HepG2 (cell line): ENCODE data around the gene CTIF. TPM values are rescaled to one million over a fixed set of nuclear protein-coding genes. Genes with fewer than 3 reads are reported as not detected.

Source experiments
- ATAC-seq: fragments of 200-7000 bp; cut with Tn5 transposase; 3 replicates; pipeline ENCODE4 v1.9.1; 2020; ENCODE audit warnings: mild to moderate bottlenecking, moderate library complexity
- BruUV-seq: library from RNA; stranded (reverse); fragments of 400-500 nt; replicated peaks from 2 replicates; lab custom pipeline; 2021; lab: Mats Ljungman, UMichigan
- CTCF ChIA-PET: fragments of 300-600 bp; formaldehyde crosslinking; extraction: SDS; loops from one replicate; lab custom pipeline; 2021; ENCODE audit warnings: low total read pairs, inconsistent platforms, low intra/inter-chr PET ratio; lab: Yijun Ruan, JAX
- POLR2A ChIA-PET: fragments of 350-600 bp; sonication (Branson Sonifier 250); formaldehyde crosslinking; loops from one replicate; lab custom pipeline; 2020; ENCODE audit warnings: antibody characterized with exemption, inconsistent platforms; lab: Yijun Ruan, JAX
- DNase-seq: peaks from one replicate; pipeline ENCODE4 v3.0.0-alpha.2; 2015; ENCODE audit warnings: low spot score
- FAIRE-seq: peaks from 3 replicates; lab custom pipeline; 2011; peaks lifted over from hg19 to GRCh38; lab: Jason Lieb, UNC
- H2AFZ ChIP-seq: one replicate; pipeline ENCODE4 v1.6.1; 2011; ENCODE audit warnings: low read length, inconsistent platforms
- H3K27ac ChIP-seq: fragments of 300-600 bp; 3 replicates; pipeline ENCODE4 v1.8.0; 2011; ENCODE audit warnings: mixed run types, mild to moderate bottlenecking, mixed read lengths, low read length, inconsistent platforms; ENCODE audit not compliant: insufficient read depth; ENCODE audit errors: extremely low read length
- H3K27me3 ChIP-seq, 2 experiments: fragments of 200-600 bp in 1 of 2; 2 replicates in 1 of 2; 3 replicates in 1 of 2; pipeline versions ENCODE4 v1.6.0 to v1.8.0; 2011; ENCODE audit warnings: low read length in 2 of 2, mild to moderate bottlenecking in 2 of 2, moderate library complexity in 2 of 2, inconsistent platforms in 1 of 2; ENCODE audit not compliant: insufficient read depth in 2 of 2, control insufficient read depth in 1 of 2
- H3K36me3 ChIP-seq, 2 experiments: fragments of 200-600 bp in 1 of 2; replicated peaks in 1 of 2; 2 replicates in 1 of 2; 3 replicates in 1 of 2; pipeline versions ENCODE4 v1.5.1 to v1.8.0; 2011; ENCODE audit warnings: low read length in 2 of 2, inconsistent platforms in 1 of 2; ENCODE audit not compliant: insufficient read depth in 2 of 2, control insufficient read depth in 1 of 2
- H3K4me1 ChIP-seq: 2 replicates; pipeline ENCODE4 v1.5.1; 2012; ENCODE audit warnings: low read length, inconsistent platforms; ENCODE audit not compliant: insufficient read depth
- H3K4me2 ChIP-seq: 2 replicates; pipeline ENCODE4 v1.6.0; 2011; ENCODE audit warnings: low read depth, low read length, inconsistent platforms
- H3K4me3 ChIP-seq, 3 experiments: fragments of 200-600 bp in 1 of 3; sonication (generic), shearing (Covaris generic) in 1 of 3; replicated peaks in 1 of 3; 2 replicates each; pipeline ENCODE4 v1.5.1; 2011 to 2016; ENCODE audit warnings: low read length in 3 of 3, inconsistent platforms in 2 of 3, low read depth in 2 of 3, mild to moderate bottlenecking in 2 of 3, control low read depth in 1 of 3, mixed read lengths in 1 of 3; ENCODE audit not compliant: insufficient read depth in 1 of 3
- H3K79me2 ChIP-seq: one replicate; pipeline ENCODE4 v1.6.1; 2011; ENCODE audit warnings: low read length, inconsistent platforms; ENCODE audit not compliant: insufficient read depth
- H3K9ac ChIP-seq: 2 replicates; pipeline ENCODE4 v1.6.0; 2011; ENCODE audit warnings: mild to moderate bottlenecking, low read depth, low read length, inconsistent platforms; ENCODE audit not compliant: insufficient read depth
- H3K9me3 ChIP-seq: 2 replicates; pipeline ENCODE4 v1.5.1; 2012; ENCODE audit warnings: mild to moderate bottlenecking, low read length
- H4K20me1 ChIP-seq: 2 replicates; pipeline ENCODE4 v1.6.0; 2011; ENCODE audit warnings: inconsistent platforms, mild to moderate bottlenecking, low read length, moderate library complexity; ENCODE audit not compliant: insufficient read depth
- ELF1 ChIP-seq: sonication (generic); formaldehyde crosslinking; IDR thresholded peaks from 2 replicates; pipeline ENCODE4 v1.4.0; 2020; ENCODE audit warnings: missing genetic modification reagents
- HBP1 ChIP-seq: IDR thresholded peaks from 2 replicates; pipeline ENCODE4 v1.6.1; 2016; ENCODE audit warnings: low read depth, control low read depth
- KDM5B ChIP-seq: sonication (generic); formaldehyde crosslinking; IDR thresholded peaks from 2 replicates; pipeline ENCODE4 v1.4.0; 2020; ENCODE audit warnings: missing genetic modification reagents, mild to moderate bottlenecking, borderline replicate concordance
- PCBP2 ChIP-seq: fragments of 200-400 bp; formaldehyde crosslinking; optimal IDR thresholded peaks from 2 replicates; pipeline ENCODE3; 2018; ENCODE audit warnings: low read length, low read depth; ENCODE audit not compliant: poor library complexity, severe bottlenecking
- RAD51 ChIP-seq: fragments of 450-650 bp; IDR thresholded peaks from 2 replicates; pipeline ENCODE4 v1.6.1; 2016; ENCODE audit warnings: borderline replicate concordance
- XRCC5 ChIP-seq: fragments of 200-400 bp; formaldehyde crosslinking; optimal IDR thresholded peaks from 2 replicates; pipeline ENCODE3; 2017; ENCODE audit warnings: mild to moderate bottlenecking, low read length
- ZNF10 ChIP-seq: sonication (generic); formaldehyde crosslinking; IDR thresholded peaks from 2 replicates; pipeline ENCODE4 v1.4.0; 2020; ENCODE audit warnings: mild to moderate bottlenecking, low read depth, missing genetic modification reagents, borderline replicate concordance
- ZNF20 ChIP-seq: sonication (generic); formaldehyde crosslinking; IDR thresholded peaks from 2 replicates; pipeline ENCODE4 v1.4.0; 2020; ENCODE audit warnings: mild to moderate bottlenecking, moderate library complexity, missing genetic modification reagents
- ZNF501 ChIP-seq: sonication (generic); formaldehyde crosslinking; IDR thresholded peaks from 2 replicates; pipeline ENCODE4 v1.5.1; 2020; ENCODE audit warnings: mild to moderate bottlenecking, moderate library complexity, missing genetic modification reagents
- ZSCAN21 ChIP-seq: sonication (generic); formaldehyde crosslinking; IDR thresholded peaks from 2 replicates; pipeline ENCODE4 v1.8.0; 2022; ENCODE audit warnings: mild to moderate bottlenecking, missing genetic modification reagents, moderate library complexity, borderline replicate concordance
- WGBS: methylation state at CpG from one replicate; pipeline ENCODE4 v1.1.6; 2017; ENCODE audit warnings: low lambda C conversion rate; 5-methylcytosine and 5-hydroxymethylcytosine counted together
- in situ Hi-C: cut with HindIII; loops from 2 replicates; pipeline ENCODE4 v1.10.0; 2017; ENCODE audit warnings: low pct_unique_long_range_greater_than_20kb; ENCODE audit not compliant: extremely low pct_ligation_motif_present
- intact Hi-C: fragments of 100-400 bp; cut with micrococcal nuclease; formaldehyde crosslinking; loops from one replicate; pipeline ENCODE4 v1.10.0; 2022; ENCODE audit not compliant: unreplicated experiment
- polyA plus RNA-seq, 8 experiments: library from polyadenylated mRNA; depleted of rRNA in 3 of 8; stranded (reverse) in 7 of 8; unstranded in 1 of 8; fragments of >200 nt; fragmentation: Illumina TruSeq in 4 of 8; extraction: Trizol in 4 of 8; gene quantifications; 2 replicates each; pipeline versions ENCODE4 v1.2.1 to v1.2.3, GENCODE V29; 2011 to 2016; ENCODE audit warnings: low read depth in 4 of 8, missing spikeins in 1 of 8, mixed read lengths in 1 of 8; ENCODE audit not compliant: insufficient read depth in 1 of 8
- total RNA-seq, 5 experiments: library from RNA; depleted of rRNA; stranded (reverse); fragments of >200 nt; fragmentation: Illumina TruSeq; extraction: Trizol; gene quantifications; 2 replicates each; pipeline ENCODE4 v1.2.3, GENCODE V29; 2016; ENCODE audit warnings: low read depth in 1 of 5
- TF ChIP-seq, protein P1 (sequence below): sonication (generic); formaldehyde crosslinking; IDR thresholded peaks from 2 replicates; pipeline ENCODE4 v1.5.1; 2020; ENCODE audit warnings: mild to moderate bottlenecking, missing genetic modification reagents
- TF ChIP-seq, protein P2 (sequence below): sonication (generic); formaldehyde crosslinking; IDR thresholded peaks from 2 replicates; pipeline ENCODE4 v1.8.0; 2023; ENCODE audit warnings: mild to moderate bottlenecking, missing genetic modification reagents
- TF ChIP-seq, protein P3 (sequence below): sonication (generic); formaldehyde crosslinking; IDR thresholded peaks from 2 replicates; pipeline ENCODE4 v1.4.0; 2020; ENCODE audit warnings: missing genetic modification reagents
- TF ChIP-seq, protein P4 (sequence below): conservative IDR thresholded peaks from 2 replicates; pipeline ENCODE4 v1.6.1; 2018; ENCODE audit warnings: missing genetic modification reagents

CTIF gene
- total and polyA plus RNA-seq, 2 of the 13 experiments (the other 11 are each of a cell fraction or from before 2014, with no cell fraction given) = 18.2 to 28.0 TPM

DNA sequence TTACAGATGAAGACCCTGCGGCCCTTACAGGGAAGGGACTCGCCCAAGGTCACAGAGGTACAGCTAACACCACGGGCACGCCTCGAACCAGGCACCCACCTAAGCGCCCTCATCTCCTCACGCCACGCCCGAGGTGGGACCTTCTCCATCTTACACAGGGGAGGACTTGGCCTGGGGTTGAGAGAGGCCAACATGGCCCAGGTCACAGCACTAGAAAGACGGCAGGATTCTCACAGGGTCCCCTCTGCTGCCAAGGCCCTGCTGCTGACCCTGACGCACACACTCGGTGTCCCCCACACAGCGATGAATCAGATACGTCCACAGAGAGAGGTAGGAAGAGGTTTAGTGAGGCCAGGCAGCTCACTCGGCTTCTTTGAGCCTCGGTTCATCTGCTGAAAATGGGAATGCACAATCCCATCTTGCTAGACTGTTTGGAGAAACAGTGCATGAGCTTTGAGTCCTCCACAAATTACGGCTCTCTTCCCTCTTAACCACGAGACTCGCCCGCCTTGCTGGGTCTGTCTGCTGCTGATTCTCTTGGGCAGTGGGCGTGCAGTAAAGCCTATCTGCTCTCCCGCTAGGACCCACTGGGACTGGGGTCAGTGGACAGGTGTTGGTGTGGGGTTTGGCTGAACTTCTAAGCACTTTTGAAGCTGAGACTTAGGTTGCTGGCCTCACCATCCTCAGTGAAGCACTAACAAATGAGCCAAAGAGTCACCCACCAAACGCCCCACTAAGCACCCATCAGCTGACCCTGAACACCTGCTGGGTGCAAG lies 332.7 kb downstream of the CTIF start:
- ATAC-seq = no peak
- TF ChIP-seq HBP1 (CRISPR knock-in tag) (no peak), ELF1 (CRISPR knock-in tag) (no peak), RAD51 (no peak), ZSCAN21 (CRISPR knock-in tag) (no peak), ZNF20 (CRISPR knock-in tag) (no peak), ZNF10 (CRISPR knock-in tag) (no peak), PCBP2 (no peak), ZNF501 (CRISPR knock-in tag) (no peak), KDM5B (CRISPR knock-in tag) (no peak), XRCC5 (no peak)
- TF ChIP-seq, protein P1, sequence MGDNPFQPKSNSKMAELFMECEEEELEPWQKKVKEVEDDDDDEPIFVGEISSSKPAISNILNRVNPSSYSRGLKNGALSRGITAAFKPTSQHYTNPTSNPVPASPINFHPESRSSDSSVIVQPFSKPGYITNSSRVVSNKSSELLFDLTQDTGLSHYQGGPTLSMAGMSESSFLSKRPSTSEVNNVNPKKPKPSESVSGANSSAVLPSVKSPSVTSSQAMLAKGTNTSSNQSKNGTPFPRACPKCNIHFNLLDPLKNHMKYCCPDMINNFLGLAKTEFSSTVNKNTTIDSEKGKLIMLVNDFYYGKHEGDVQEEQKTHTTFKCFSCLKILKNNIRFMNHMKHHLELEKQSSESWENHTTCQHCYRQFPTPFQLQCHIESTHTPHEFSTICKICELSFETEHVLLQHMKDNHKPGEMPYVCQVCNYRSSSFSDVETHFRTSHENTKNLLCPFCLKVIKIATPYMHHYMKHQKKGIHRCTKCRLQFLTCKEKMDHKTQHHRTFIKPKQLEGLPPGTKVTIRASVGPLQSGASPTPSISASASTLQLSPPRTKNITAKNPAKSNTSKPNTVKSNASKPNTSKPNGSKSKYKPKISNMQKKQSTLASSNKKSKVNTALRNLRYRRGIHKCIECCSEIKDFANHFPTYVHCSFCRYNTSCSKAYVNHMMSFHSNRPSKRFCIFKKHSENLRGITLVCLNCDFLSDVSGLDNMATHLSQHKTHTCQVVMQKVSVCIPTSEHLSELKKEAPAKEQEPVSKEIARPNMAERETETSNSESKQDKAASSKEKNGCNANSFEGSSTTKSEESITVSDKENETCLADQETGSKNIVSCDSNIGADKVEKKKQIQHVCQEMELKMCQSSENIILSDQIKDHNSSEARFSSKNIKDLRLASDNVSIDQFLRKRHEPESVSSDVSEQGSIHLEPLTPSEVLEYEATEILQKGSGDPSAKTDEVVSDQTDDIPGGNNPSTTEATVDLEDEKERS = no peak
- TF ChIP-seq, protein P2, sequence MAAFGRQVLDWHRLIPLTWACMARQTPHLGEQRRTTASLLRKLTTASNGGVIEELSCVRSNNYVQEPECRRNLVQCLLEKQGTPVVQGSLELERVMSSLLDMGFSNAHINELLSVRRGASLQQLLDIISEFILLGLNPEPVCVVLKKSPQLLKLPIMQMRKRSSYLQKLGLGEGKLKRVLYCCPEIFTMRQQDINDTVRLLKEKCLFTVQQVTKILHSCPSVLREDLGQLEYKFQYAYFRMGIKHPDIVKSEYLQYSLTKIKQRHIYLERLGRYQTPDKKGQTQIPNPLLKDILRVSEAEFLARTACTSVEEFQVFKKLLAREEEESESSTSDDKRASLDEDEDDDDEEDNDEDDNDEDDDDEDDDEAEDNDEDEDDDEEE (CRISPR knock-in tag) = no peak
- TF ChIP-seq, protein P3, sequence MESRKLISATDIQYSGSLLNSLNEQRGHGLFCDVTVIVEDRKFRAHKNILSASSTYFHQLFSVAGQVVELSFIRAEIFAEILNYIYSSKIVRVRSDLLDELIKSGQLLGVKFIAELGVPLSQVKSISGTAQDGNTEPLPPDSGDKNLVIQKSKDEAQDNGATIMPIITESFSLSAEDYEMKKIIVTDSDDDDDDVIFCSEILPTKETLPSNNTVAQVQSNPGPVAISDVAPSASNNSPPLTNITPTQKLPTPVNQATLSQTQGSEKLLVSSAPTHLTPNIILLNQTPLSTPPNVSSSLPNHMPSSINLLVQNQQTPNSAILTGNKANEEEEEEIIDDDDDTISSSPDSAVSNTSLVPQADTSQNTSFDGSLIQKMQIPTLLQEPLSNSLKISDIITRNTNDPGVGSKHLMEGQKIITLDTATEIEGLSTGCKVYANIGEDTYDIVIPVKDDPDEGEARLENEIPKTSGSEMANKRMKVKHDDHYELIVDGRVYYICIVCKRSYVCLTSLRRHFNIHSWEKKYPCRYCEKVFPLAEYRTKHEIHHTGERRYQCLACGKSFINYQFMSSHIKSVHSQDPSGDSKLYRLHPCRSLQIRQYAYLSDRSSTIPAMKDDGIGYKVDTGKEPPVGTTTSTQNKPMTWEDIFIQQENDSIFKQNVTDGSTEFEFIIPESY (CRISPR knock-in tag) = no peak
- TF ChIP-seq, protein P4, sequence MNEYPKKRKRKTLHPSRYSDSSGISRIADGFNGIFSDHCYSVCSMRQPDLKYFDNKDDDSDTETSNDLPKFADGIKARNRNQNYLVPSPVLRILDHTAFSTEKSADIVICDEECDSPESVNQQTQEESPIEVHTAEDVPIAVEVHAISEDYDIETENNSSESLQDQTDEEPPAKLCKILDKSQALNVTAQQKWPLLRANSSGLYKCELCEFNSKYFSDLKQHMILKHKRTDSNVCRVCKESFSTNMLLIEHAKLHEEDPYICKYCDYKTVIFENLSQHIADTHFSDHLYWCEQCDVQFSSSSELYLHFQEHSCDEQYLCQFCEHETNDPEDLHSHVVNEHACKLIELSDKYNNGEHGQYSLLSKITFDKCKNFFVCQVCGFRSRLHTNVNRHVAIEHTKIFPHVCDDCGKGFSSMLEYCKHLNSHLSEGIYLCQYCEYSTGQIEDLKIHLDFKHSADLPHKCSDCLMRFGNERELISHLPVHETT (CRISPR knock-in tag) = no peak

More for the DNA sequence above, 332.7 kb downstream of the CTIF start:
- POLR2A ChIA-PET = no interaction called here
- CTCF ChIA-PET = no interaction called here
- H3K4me2 ChIP-seq = no peak overlapping the region
- WGBS = 63% methylated on average over 20 of the region's 23 CpGs
- no peak overlapping the region for H3K9ac ChIP-seq
- H2AFZ ChIP-seq = no peak overlapping the region
- no peaks in the 10 kb centered on the region for H4K20me1 ChIP-seq
- H3K27me3 ChIP-seq = no peaks in the 10 kb centered on the region
- H3K9me3 ChIP-seq = no peaks in the 10 kb centered on the region
- H3K79me2 ChIP-seq = no peaks in the 10 kb centered on the region
- DNase-seq = no peak
- H3K36me3 ChIP-seq = no peaks in the 10 kb centered on the region
- intact Hi-C loops (no loop called here), in situ Hi-C loops (no loop called here)
- peaks cover 57% of the 10 kb centered on the region for H3K4me1 ChIP-seq
- no peak overlapping the region for H3K4me3 ChIP-seq
- FAIRE-seq = no peak
- no peak overlapping the region for H3K27ac ChIP-seq
- no TSS peak for BruUV-seq
